GM10266 (cell line): Measurements from ENCODE around the gene CXCL3.

Experiments used
- DNase-seq: peaks from one replicate; pipeline ENCODE4 v3.0.0; 2012; ENCODE audit errors: extremely low spot score
- TF ChIP-seq, protein P1 (sequence below): IDR thresholded peaks from 2 replicates; pipeline ENCODE4 v1.5.1; 2012; ENCODE audit warnings: mild to moderate bottlenecking, low read depth; ENCODE audit not compliant: control insufficient read depth, insufficient read depth; ENCODE audit errors: missing control alignments

CXCL3 gene

GRCh38 chr4:74005528-74005927 is 33.0 kb downstream of the CXCL3 start:
- TF ChIP-seq, protein P1, sequence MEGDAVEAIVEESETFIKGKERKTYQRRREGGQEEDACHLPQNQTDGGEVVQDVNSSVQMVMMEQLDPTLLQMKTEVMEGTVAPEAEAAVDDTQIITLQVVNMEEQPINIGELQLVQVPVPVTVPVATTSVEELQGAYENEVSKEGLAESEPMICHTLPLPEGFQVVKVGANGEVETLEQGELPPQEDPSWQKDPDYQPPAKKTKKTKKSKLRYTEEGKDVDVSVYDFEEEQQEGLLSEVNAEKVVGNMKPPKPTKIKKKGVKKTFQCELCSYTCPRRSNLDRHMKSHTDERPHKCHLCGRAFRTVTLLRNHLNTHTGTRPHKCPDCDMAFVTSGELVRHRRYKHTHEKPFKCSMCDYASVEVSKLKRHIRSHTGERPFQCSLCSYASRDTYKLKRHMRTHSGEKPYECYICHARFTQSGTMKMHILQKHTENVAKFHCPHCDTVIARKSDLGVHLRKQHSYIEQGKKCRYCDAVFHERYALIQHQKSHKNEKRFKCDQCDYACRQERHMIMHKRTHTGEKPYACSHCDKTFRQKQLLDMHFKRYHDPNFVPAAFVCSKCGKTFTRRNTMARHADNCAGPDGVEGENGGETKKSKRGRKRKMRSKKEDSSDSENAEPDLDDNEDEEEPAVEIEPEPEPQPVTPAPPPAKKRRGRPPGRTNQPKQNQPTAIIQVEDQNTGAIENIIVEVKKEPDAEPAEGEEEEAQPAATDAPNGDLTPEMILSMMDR: no peak
- no peak for DNase-seq

- no peak for DNase-seq
- TF ChIP-seq, protein P1: no peak
Observed at GRCh38 chr4:74004668-74005067, 33.8 kb downstream of the CXCL3 start.

DNA sequence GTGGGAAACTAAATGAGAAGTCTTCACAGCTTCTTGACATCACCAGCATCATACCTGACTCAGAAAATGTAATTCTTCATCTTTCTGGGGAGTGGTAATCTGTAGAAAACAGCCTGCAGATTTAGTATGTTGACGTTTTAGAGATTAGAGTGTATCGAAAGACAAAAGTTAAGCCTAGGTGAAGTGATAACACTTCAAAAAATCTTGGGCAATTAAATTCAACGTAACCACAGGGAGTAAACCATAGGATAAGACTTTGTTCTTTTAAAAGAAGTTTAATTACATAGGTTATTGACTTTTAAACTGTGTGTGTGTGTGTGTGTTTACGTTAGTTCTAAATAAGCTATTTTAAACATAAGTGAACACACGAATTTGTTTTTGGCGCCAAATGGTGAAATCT is 38.2 kb downstream of the CXCL3 start:
- TF ChIP-seq, protein P1: no peak
- no peak for DNase-seq

- TF ChIP-seq, protein P1: no peak
- no peak for DNase-seq
Observed at GRCh38 chr4:73998040-73999011, 40.2 kb downstream of the CXCL3 start, which contains the start of gene CXCL5. CXCL5 (minus strand) TSS chr4:73998677; CDS start chr4:73998581, 96 bp downstream.

DNA sequence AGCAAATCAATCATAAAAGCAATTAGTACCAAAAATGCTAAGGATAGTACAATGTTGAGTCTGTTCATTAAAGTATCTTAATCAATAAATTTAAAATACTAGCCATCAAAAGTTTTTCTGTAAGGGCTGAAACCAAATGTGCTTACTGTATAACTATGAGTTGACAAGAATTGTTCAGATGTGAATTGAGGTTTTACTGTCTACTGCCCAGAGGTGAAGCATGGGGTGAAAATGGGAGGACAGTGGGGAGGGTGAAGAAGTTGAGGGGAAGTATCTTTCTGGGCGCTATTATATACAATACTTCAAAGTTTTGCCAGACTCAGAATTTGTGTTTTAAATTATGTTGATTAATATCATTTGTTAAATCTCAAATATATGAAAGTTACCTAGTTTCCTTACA is 46.4 kb downstream of the CXCL3 start:
- DNase-seq: no peak
- TF ChIP-seq, protein P1: no peak

- TF ChIP-seq, protein P1: no peak
Observed at GRCh38 chr4:73991742-73992000, 46.8 kb downstream of the CXCL3 start.

More at GRCh38 chr4:73991742-73992000, 46.8 kb downstream of the CXCL3 start:
- no peak for DNase-seq
